ENCODE results near the gene EGFL7.

Gene EGFL7

DNA sequence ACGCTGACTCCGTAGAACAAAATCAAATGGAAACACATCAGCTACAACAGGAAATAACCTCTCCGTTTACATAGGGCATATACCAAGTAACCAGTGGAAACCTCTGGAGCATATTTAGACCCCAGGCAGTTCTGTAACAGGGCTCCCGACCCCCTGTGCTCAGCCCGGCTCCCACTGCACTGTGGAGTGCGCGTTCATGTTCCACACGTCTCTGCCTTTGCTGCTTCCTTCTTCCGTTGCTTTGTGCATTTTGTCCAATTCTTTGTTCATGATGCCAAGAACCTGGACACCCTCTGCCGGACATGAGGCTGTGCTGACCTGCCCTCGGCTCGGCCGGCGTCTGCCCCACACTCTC is 30.4 kb downstream of the EGFL7 start:
- Histone ChIP-seq H2BK120ac (ENCODE audit: low read depth, low read length) (no peak overlapping the region), H3K27me3 (ENCODE audit: insufficient read depth, low read length, poor library complexity) (no peaks in the 10 kb centered on the region), H3K27ac (ENCODE audit: low read depth, low read length) (no peak overlapping the region), H3K36me3 (ENCODE audit: control insufficient read depth, insufficient read depth, low read length) (no peaks in the 10 kb centered on the region), H3K56ac (ENCODE audit: low read length) (no peak overlapping the region), H2BK15ac (replicated peaks; ENCODE audit: low read depth) (no peak overlapping the region), H3K4me2 (ENCODE audit: low read length) (no peak overlapping the region), H3K4ac (ENCODE audit: low read depth, low read length) (no peak overlapping the region), H3K4me1 (ENCODE audit: control insufficient read depth, low read depth, low read length) (peaks cover 2% of the 10 kb centered on the region), H2AK5ac (ENCODE audit: low read length) (no peak overlapping the region), H3K18ac (ENCODE audit: low read length) (no peak overlapping the region), H3K79me2 (ENCODE audit: control insufficient read depth, insufficient read depth, low read length) (no peaks in the 10 kb centered on the region), H3K23ac (ENCODE audit: low read length) (no peak overlapping the region), H2BK5ac (ENCODE audit: low read length) (no peak overlapping the region), H3K4me3 (ENCODE audit: low read length) (no peak overlapping the region), H3K9ac (ENCODE audit: low read length) (no peak overlapping the region), H4K8ac (ENCODE audit: low read depth, low read length) (no peak overlapping the region), H4K5ac (ENCODE audit: low read length) (no peak overlapping the region), H3K79me1 (ENCODE audit: low read length) (no peaks in the 10 kb centered on the region)
- DNase-seq: no peak
- no CpG with 5 or more reads among the region's 14 CpGs for WGBS (ENCODE audit: extremely low coverage, insufficient coverage, low lambda C conversion rate)

- Histone ChIP-seq H3K4me2 (ENCODE audit: low read length) (no peak overlapping the region), H3K27ac (ENCODE audit: low read depth, low read length) (no peak overlapping the region), H3K79me1 (ENCODE audit: low read length) (no peaks in the 10 kb centered on the region), H3K4me3 (ENCODE audit: low read length) (no peak overlapping the region), H3K4me1 (ENCODE audit: control insufficient read depth, low read depth, low read length) (peaks cover 2% of the 10 kb centered on the region), H4K5ac (ENCODE audit: low read length) (no peak overlapping the region), H3K56ac (ENCODE audit: low read length) (no peak overlapping the region), H3K9ac (ENCODE audit: low read length) (no peak overlapping the region), H3K4ac (ENCODE audit: low read depth, low read length) (no peak overlapping the region), H4K8ac (ENCODE audit: low read depth, low read length) (no peak overlapping the region), H3K36me3 (ENCODE audit: control insufficient read depth, insufficient read depth, low read length) (no peaks in the 10 kb centered on the region), H2AK5ac (ENCODE audit: low read length) (no peak overlapping the region), H3K18ac (ENCODE audit: low read length) (no peak overlapping the region), H2BK120ac (ENCODE audit: low read depth, low read length) (no peak overlapping the region), H2BK5ac (ENCODE audit: low read length) (no peak overlapping the region), H3K23ac (ENCODE audit: low read length) (no peak overlapping the region), H3K79me2 (ENCODE audit: control insufficient read depth, insufficient read depth, low read length) (no peaks in the 10 kb centered on the region), H2BK15ac (replicated peaks; ENCODE audit: low read depth) (no peak overlapping the region), H3K27me3 (ENCODE audit: insufficient read depth, low read length, poor library complexity) (no peaks in the 10 kb centered on the region)
- DNase-seq: peak; percentile 51
- WGBS (ENCODE audit: extremely low coverage, insufficient coverage, low lambda C conversion rate): no CpG with 5 or more reads among the region's 15 CpGs
Observed at GRCh38 chr9:136693490-136694162, 30.9 kb downstream of the EGFL7 start.

DNA sequence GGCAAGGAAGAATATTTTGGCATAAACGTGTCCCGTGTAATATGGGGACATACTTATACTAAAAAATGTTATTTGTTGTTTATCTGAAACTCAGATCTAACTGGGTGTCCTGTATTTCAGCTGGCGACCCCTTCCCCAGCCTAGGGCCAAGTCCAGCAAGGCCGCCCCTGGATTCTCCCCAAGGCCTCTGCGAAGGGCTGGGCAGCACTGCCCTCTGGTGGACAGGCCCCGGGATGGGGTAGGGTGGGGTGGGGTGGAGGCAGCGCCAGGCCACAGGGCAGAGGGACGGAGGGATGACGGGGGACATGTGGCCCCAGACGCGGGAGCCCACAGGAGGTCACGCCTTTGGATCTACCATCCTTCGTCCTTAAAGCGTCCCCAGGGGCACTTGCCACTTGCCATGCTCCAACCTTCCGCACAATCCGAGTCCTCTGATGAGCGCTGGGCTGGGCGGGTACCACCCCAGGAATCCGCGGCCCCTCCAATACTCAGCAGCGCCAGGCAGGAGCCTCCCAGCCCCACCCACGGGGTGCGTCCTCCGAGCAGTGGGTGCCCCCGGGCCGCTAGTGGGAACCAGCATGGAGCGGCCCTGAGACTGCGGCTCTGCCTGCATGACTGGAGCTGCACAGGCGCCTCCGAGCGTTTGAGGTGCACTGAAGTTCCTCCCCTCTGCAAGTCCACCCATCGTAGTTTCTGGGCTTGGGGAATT is 31.6 kb downstream of the EGFL7 start:
- H3K4ac ChIP-seq (ENCODE audit: low read depth, low read length): no peak overlapping the region
- H3K18ac ChIP-seq (ENCODE audit: low read length): no peak overlapping the region
- H3K4me1 ChIP-seq (ENCODE audit: control insufficient read depth, low read depth, low read length): peaks cover 2% of the 10 kb centered on the region
- peak overlapping the region; percentile 42 for H3K56ac ChIP-seq (ENCODE audit: low read length)
- H2BK5ac ChIP-seq (ENCODE audit: low read length): no peak overlapping the region
- H3K79me2 ChIP-seq (ENCODE audit: control insufficient read depth, insufficient read depth, low read length): no peaks in the 10 kb centered on the region
- no peaks in the 10 kb centered on the region for H3K27me3 ChIP-seq (ENCODE audit: insufficient read depth, low read length, poor library complexity)
- no peak overlapping the region for H3K4me2 ChIP-seq (ENCODE audit: low read length)
- no peak overlapping the region for H3K23ac ChIP-seq (ENCODE audit: low read length)
- H3K36me3 ChIP-seq (ENCODE audit: control insufficient read depth, insufficient read depth, low read length): no peaks in the 10 kb centered on the region
- no peak overlapping the region for H2BK15ac ChIP-seq (replicated peaks; ENCODE audit: low read depth)
- DNase-seq: peak; percentile 68
- H3K27ac ChIP-seq (ENCODE audit: low read depth, low read length): no peak overlapping the region
- no peak overlapping the region for H3K4me3 ChIP-seq (ENCODE audit: low read length)
- no peak overlapping the region for H2BK120ac ChIP-seq (ENCODE audit: low read depth, low read length)
- WGBS (ENCODE audit: extremely low coverage, insufficient coverage, low lambda C conversion rate): no CpG with 5 or more reads among the region's 32 CpGs
- H3K9ac ChIP-seq (ENCODE audit: low read length): no peak overlapping the region
- H2AK5ac ChIP-seq (ENCODE audit: low read length): no peak overlapping the region
- H4K8ac ChIP-seq (ENCODE audit: low read depth, low read length): no peak overlapping the region
- H4K5ac ChIP-seq (ENCODE audit: low read length): no peak overlapping the region
- no peaks in the 10 kb centered on the region for H3K79me1 ChIP-seq (ENCODE audit: low read length)

DNA sequence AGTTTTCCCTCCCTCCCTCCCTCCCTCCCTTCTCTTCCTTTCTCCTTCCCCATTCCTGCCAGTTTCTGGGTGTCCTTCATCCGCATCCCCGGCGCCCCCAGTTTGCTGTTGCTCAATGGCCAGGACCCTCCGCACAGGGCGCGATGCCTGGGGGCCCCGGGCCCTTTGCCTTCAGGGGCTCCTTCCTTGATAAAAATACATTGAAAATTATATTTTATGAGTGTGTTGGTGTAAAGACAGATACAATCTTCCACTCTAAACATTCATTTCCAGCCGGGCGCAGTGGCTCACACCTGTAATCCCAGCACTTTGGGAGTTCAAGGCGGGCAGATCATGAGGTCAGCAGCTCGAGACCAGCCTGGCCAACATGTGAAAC is 32.1 kb downstream of the EGFL7 start:
- Histone ChIP-seq H2BK120ac (ENCODE audit: low read depth, low read length) (no peak overlapping the region), H3K4me1 (ENCODE audit: control insufficient read depth, low read depth, low read length) (peaks cover 2% of the 10 kb centered on the region), H3K27me3 (ENCODE audit: insufficient read depth, low read length, poor library complexity) (no peaks in the 10 kb centered on the region), H2AK5ac (ENCODE audit: low read length) (no peak overlapping the region), H3K9ac (ENCODE audit: low read length) (no peak overlapping the region), H3K4me2 (ENCODE audit: low read length) (no peak overlapping the region), H3K4me3 (ENCODE audit: low read length) (no peak overlapping the region), H3K23ac (ENCODE audit: low read length) (no peak overlapping the region), H3K36me3 (ENCODE audit: control insufficient read depth, insufficient read depth, low read length) (no peaks in the 10 kb centered on the region), H3K4ac (ENCODE audit: low read depth, low read length) (no peak overlapping the region), H2BK15ac (replicated peaks; ENCODE audit: low read depth) (no peak overlapping the region), H3K18ac (ENCODE audit: low read length) (no peak overlapping the region), H4K5ac (ENCODE audit: low read length) (no peak overlapping the region), H3K27ac (ENCODE audit: low read depth, low read length) (no peak overlapping the region), H2BK5ac (ENCODE audit: low read length) (no peak overlapping the region), H4K8ac (ENCODE audit: low read depth, low read length) (no peak overlapping the region), H3K56ac (ENCODE audit: low read length) (no peak overlapping the region), H3K79me1 (ENCODE audit: low read length) (no peaks in the 10 kb centered on the region), H3K79me2 (ENCODE audit: control insufficient read depth, insufficient read depth, low read length) (no peaks in the 10 kb centered on the region)
- no peak for DNase-seq
- WGBS (ENCODE audit: extremely low coverage, insufficient coverage, low lambda C conversion rate): no CpG with 5 or more reads among the region's 11 CpGs

DNA sequence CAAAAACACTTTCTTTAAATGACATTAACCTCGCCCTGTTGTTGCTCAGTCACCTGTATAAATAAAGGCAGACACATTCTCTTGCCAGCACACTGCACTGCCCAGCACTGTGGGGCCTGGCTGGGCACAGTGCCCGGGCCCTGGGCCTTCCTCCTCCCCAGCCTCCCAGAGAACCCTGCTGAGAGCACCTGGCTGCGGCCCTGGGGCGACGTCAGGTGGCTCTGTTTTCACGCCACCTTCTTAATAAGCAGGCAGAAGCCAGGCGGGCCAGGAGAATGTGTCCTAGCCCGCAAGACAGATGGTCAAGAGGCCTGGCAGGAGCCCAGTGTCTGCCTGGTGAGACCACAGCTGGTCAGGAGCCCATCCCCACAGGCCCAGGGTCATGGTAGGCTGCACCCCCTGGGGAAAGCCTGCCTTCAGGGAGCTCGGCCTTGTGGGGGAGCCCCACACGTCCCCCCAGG is 32.7 kb downstream of the EGFL7 start:
- no peak overlapping the region for H4K8ac ChIP-seq (ENCODE audit: low read depth, low read length)
- no peaks in the 10 kb centered on the region for H3K79me2 ChIP-seq (ENCODE audit: control insufficient read depth, insufficient read depth, low read length)
- no peak overlapping the region for H3K56ac ChIP-seq (ENCODE audit: low read length)
- no peaks in the 10 kb centered on the region for H3K27me3 ChIP-seq (ENCODE audit: insufficient read depth, low read length, poor library complexity)
- no peak overlapping the region for H2BK15ac ChIP-seq (replicated peaks; ENCODE audit: low read depth)
- no CpG with 5 or more reads among the region's 10 CpGs for WGBS (ENCODE audit: extremely low coverage, insufficient coverage, low lambda C conversion rate)
- no peak overlapping the region for H3K4me2 ChIP-seq (ENCODE audit: low read length)
- no peak overlapping the region for H2BK120ac ChIP-seq (ENCODE audit: low read depth, low read length)
- no peak overlapping the region for H3K23ac ChIP-seq (ENCODE audit: low read length)
- peaks cover 2% of the 10 kb centered on the region for H3K4me1 ChIP-seq (ENCODE audit: control insufficient read depth, low read depth, low read length)
- no peaks in the 10 kb centered on the region for H3K79me1 ChIP-seq (ENCODE audit: low read length)
- no peak overlapping the region for H2BK5ac ChIP-seq (ENCODE audit: low read length)
- H3K9ac ChIP-seq (ENCODE audit: low read length): no peak overlapping the region
- H2AK5ac ChIP-seq (ENCODE audit: low read length): no peak overlapping the region
- H3K18ac ChIP-seq (ENCODE audit: low read length): no peak overlapping the region
- no peak overlapping the region for H3K27ac ChIP-seq (ENCODE audit: low read depth, low read length)
- no peak overlapping the region for H3K4ac ChIP-seq (ENCODE audit: low read depth, low read length)
- no peaks in the 10 kb centered on the region for H3K36me3 ChIP-seq (ENCODE audit: control insufficient read depth, insufficient read depth, low read length)
- no peak overlapping the region for H4K5ac ChIP-seq (ENCODE audit: low read length)
- DNase-seq: no peak
- H3K4me3 ChIP-seq (ENCODE audit: low read length): no peak overlapping the region

All from mesendoderm (in vitro differentiated cells).